Testis (tissue), 2 donors: Measurements from ENCODE around the gene ACSS3.

Source experiments
- POLR2A ChIP-seq: fragments of 450-650 bp; IDR thresholded peaks from one replicate; pipeline ENCODE4 v1.6.1; 2017; ENCODE audit warnings: antibody characterized with exemption, mild to moderate bottlenecking, moderate library complexity
- TF ChIP-seq, protein P1 (sequence below), 3 experiments: fragments of 450-650 bp in 2 of 3; fragments of 200-600 bp in 1 of 3; sonication (generic) in 1 of 3; IDR thresholded peaks; one replicate each; pipeline ENCODE4 v1.5.1; 2016 to 2019; ENCODE audit warnings: antibody characterized with exemption in 3 of 3, mild to moderate bottlenecking in 2 of 3, moderate library complexity in 1 of 3

GRCh38 chr12:81128930-81129554 lies 51.2 kb downstream of the ACSS3 start:
- TF ChIP-seq, protein P1, sequence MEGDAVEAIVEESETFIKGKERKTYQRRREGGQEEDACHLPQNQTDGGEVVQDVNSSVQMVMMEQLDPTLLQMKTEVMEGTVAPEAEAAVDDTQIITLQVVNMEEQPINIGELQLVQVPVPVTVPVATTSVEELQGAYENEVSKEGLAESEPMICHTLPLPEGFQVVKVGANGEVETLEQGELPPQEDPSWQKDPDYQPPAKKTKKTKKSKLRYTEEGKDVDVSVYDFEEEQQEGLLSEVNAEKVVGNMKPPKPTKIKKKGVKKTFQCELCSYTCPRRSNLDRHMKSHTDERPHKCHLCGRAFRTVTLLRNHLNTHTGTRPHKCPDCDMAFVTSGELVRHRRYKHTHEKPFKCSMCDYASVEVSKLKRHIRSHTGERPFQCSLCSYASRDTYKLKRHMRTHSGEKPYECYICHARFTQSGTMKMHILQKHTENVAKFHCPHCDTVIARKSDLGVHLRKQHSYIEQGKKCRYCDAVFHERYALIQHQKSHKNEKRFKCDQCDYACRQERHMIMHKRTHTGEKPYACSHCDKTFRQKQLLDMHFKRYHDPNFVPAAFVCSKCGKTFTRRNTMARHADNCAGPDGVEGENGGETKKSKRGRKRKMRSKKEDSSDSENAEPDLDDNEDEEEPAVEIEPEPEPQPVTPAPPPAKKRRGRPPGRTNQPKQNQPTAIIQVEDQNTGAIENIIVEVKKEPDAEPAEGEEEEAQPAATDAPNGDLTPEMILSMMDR (IDR thresholded peaks at IDR 0.05), result peak; percentile 24 to 59 (median 49)
- TF ChIP-seq POLR2A, result no peak
